Measurements from ENCODE around the gene OR8B2. TPM values are rescaled to one million over a fixed set of nuclear protein-coding genes. Genes with fewer than 3 reads are reported as not detected.

The OR8B2 gene
- total and polyA plus RNA-seq, 2 donors (not counting 1 experiment from before 2014, with no cell fraction given), result not detected

DNA sequence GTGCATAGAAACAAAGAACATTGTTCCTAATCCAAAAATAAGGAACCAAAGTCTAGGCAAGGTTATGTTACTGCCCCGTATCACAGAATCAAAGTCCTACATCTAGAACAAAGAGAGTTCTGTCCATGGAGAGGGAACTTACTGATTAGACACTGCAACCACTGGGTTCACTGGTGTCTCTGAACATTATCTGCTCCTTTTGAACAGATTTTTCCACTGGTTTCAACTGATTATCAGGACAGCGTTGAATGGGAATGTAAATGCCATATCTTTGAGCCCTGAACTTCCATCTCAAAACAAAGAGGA, 44.2 kb downstream of the OR8B2 start:
- intact Hi-C loops (cut with micrococcal nuclease), result no loop called here
- no peak overlapping the region for H3K4me2 ChIP-seq (replicated peaks; ENCODE audit: low read depth, low read length, poor library complexity, severe bottlenecking)
- no peak overlapping the region for H2AFZ ChIP-seq (ENCODE audit: insufficient read depth, low read depth, low read length, poor library complexity, severe bottlenecking)
- H3K36me3 ChIP-seq (replicated peaks in 1 of 2; ENCODE audit: control extremely low read depth in 1 of 2, control insufficient read depth in 1 of 2, extremely low read depth in 1 of 2, insufficient read depth in 2 of 2, low read length in 1 of 2), result no peaks in the 10 kb centered on the region
- CTCF ChIA-PET, result no interaction called here
- H3K4me3 ChIP-seq (ENCODE audit: control extremely low read depth in 1 of 5, extremely low read depth in 1 of 5, insufficient read depth in 1 of 5, low read depth in 2 of 5, low read length in 4 of 5), result no peak overlapping the region
- Mint-ChIP-seq H3K9me3 (ENCODE audit: insufficient read depth) (no peaks in the 10 kb centered on the region), H3K4me1 (peaks cover 6% of the 10 kb centered on the region), H3K27ac (no peak overlapping the region), H3K27me3 (peaks cover 3% of the 10 kb centered on the region), H3K4me3 (no peak overlapping the region)
- POLR2A ChIA-PET, result no interaction called here
- 100% methylated on average over 1 of the region's 2 CpGs for WGBS (ENCODE audit: insufficient coverage)
- no peak overlapping the region for H3K27ac ChIP-seq (ENCODE audit: low read length in 2 of 2)
- H4K20me1 ChIP-seq (ENCODE audit: control insufficient read depth, insufficient read depth, low read length, poor library complexity, severe bottlenecking), result no peaks in the 10 kb centered on the region
- H3K4me1 ChIP-seq (ENCODE audit: control insufficient read depth in 2 of 2, insufficient read depth in 2 of 2, low read length in 2 of 2), result peaks cover 0 to 12% of the 10 kb centered on the region in 2 donors
- H3K27me3 ChIP-seq (replicated peaks in 1 of 4; ENCODE audit: control extremely low read depth in 1 of 4, control insufficient read depth in 3 of 4, insufficient read depth in 4 of 4, low read length in 3 of 4), result no peaks in the 10 kb centered on the region
- no peak for TF ChIP-seq EZH2 (IDR thresholded peaks at IDR 0.05; ENCODE audit: borderline replicate concordance, insufficient read depth, low read depth, low read length, poor library complexity, severe bottlenecking)
- TF ChIP-seq, protein P1, sequence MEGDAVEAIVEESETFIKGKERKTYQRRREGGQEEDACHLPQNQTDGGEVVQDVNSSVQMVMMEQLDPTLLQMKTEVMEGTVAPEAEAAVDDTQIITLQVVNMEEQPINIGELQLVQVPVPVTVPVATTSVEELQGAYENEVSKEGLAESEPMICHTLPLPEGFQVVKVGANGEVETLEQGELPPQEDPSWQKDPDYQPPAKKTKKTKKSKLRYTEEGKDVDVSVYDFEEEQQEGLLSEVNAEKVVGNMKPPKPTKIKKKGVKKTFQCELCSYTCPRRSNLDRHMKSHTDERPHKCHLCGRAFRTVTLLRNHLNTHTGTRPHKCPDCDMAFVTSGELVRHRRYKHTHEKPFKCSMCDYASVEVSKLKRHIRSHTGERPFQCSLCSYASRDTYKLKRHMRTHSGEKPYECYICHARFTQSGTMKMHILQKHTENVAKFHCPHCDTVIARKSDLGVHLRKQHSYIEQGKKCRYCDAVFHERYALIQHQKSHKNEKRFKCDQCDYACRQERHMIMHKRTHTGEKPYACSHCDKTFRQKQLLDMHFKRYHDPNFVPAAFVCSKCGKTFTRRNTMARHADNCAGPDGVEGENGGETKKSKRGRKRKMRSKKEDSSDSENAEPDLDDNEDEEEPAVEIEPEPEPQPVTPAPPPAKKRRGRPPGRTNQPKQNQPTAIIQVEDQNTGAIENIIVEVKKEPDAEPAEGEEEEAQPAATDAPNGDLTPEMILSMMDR (IDR thresholded peaks at IDR 0.05), result no peak
- ATAC-seq (ENCODE audit: low read depth) (no peak), DNase-seq (no peak)
- no peaks in the 10 kb centered on the region for H3K79me2 ChIP-seq (ENCODE audit: control insufficient read depth, insufficient read depth, low read length)
- no peak overlapping the region for H3K9ac ChIP-seq (ENCODE audit: low read length)
- no peaks in the 10 kb centered on the region for H3K9me3 ChIP-seq (ENCODE audit: control extremely low read depth in 1 of 3, control insufficient read depth in 2 of 3, insufficient read depth in 1 of 3, low read length in 2 of 3)

DNA sequence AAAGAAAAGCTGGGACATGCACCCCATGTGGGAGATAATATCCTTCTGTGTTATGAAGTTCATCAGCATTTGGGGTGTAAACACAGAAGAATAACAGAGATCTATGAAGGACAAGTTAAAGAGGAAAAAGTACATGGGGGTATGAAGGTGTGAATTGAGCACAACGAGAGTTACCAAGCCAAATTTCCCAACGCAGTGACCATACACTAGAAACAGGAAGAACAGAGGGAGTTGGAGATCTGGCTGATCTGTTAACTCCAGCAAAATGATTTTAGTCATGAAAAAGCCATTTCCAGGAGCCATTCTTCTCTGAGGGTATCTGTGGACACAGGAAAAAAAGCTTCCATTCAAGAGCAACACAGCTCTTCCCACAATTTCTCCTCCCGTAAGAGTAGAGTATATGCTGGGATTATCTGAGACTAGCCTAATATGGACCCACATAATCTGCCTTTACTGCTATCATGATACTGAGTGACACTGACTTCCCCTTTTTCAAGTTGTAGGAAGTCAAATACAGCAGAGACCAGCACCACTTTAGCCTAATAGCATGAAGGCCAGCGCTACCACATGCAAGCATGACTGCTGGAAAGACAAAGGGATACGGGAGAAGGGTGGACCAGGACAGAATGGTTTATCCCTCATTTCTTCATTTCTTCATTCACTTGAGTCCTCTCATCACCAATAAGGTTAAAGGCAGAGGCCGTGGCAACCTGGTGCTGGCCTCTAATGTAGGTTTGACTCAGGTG, 44.7 kb downstream of the OR8B2 start:
- Histone ChIP-seq H3K9ac (ENCODE audit: low read length) (no peak overlapping the region), H3K4me1 (ENCODE audit: control insufficient read depth in 2 of 2, insufficient read depth in 2 of 2, low read length in 2 of 2) (peaks cover 0 to 12% of the 10 kb centered on the region in 2 donors), H3K4me3 (ENCODE audit: control extremely low read depth in 1 of 5, extremely low read depth in 1 of 5, insufficient read depth in 1 of 5, low read depth in 2 of 5, low read length in 4 of 5) (no peak overlapping the region), H3K79me2 (ENCODE audit: control insufficient read depth, insufficient read depth, low read length) (no peaks in the 10 kb centered on the region), H3K36me3 (replicated peaks in 1 of 2; ENCODE audit: control extremely low read depth in 1 of 2, control insufficient read depth in 1 of 2, extremely low read depth in 1 of 2, insufficient read depth in 2 of 2, low read length in 1 of 2) (no peaks in the 10 kb centered on the region), H3K27me3 (replicated peaks in 1 of 4; ENCODE audit: control extremely low read depth in 1 of 4, control insufficient read depth in 3 of 4, insufficient read depth in 4 of 4, low read length in 3 of 4) (no peaks in the 10 kb centered on the region), H2AFZ (ENCODE audit: insufficient read depth, low read depth, low read length, poor library complexity, severe bottlenecking) (no peak overlapping the region), H3K4me2 (replicated peaks; ENCODE audit: low read depth, low read length, poor library complexity, severe bottlenecking) (no peak overlapping the region), H4K20me1 (ENCODE audit: control insufficient read depth, insufficient read depth, low read length, poor library complexity, severe bottlenecking) (no peaks in the 10 kb centered on the region), H3K27ac (ENCODE audit: low read length in 2 of 2) (no peak overlapping the region), H3K9me3 (ENCODE audit: control extremely low read depth in 1 of 3, control insufficient read depth in 2 of 3, insufficient read depth in 1 of 3, low read length in 2 of 3) (no peaks in the 10 kb centered on the region)
- Mint-ChIP-seq H3K27ac (no peak overlapping the region), H3K9me3 (ENCODE audit: insufficient read depth) (no peaks in the 10 kb centered on the region), H3K27me3 (no peaks in the 10 kb centered on the region), H3K4me3 (no peak overlapping the region), H3K4me1 (peaks cover 6% of the 10 kb centered on the region)
- ChIA-PET POLR2A (no interaction called here), CTCF (no interaction called here)
- no peak for ATAC-seq (ENCODE audit: low read depth)
- TF ChIP-seq EZH2 (IDR thresholded peaks at IDR 0.05; ENCODE audit: borderline replicate concordance, insufficient read depth, low read depth, low read length, poor library complexity, severe bottlenecking), result no peak
- TF ChIP-seq, protein P1 (IDR thresholded peaks at IDR 0.05), result no peak
- intact Hi-C loops (cut with micrococcal nuclease), result no loop called here
- DNase-seq, result peak; percentile 12
- WGBS (ENCODE audit: insufficient coverage), result 60% methylated on average over 1 of the region's 6 CpGs

Measured in B cell (primary cell).